Esophagus muscularis mucosa (tissue), 4 donors: Measurements from ENCODE around the gene MMRN2. TPM values are rescaled to one million over a fixed set of nuclear protein-coding genes. Genes with fewer than 3 reads are reported as not detected.
"Not testable (repeated sequence)": the region's sequence is repeated elsewhere in the genome, so short reads cannot be mapped to it uniquely, and the experiment has no call there.

Experiments
- DNase-seq: peaks from one replicate; pipeline ENCODE4 v3.0.0-alpha.2; 2017; ENCODE audit errors: extremely low spot score
- H3K27ac ChIP-seq, 4 donors: fragments of 200-600 bp; sonication (generic); replicated peaks in 1 of 4; 1 replicate in 3 of 4; 2 replicates in 1 of 4; pipeline ENCODE4 v1.5.1; 2016 to 2019; ENCODE audit warnings: mild to moderate bottlenecking in 1 of 4
- H3K27me3 ChIP-seq, 4 donors: fragments of 200-600 bp; sonication (generic); one replicate each; pipeline versions ENCODE4 v1.5.1 to v1.6.0; 2016 to 2019
- H3K36me3 ChIP-seq, 4 donors: fragments of 200-600 bp; sonication (generic); one replicate each; pipeline ENCODE4 v1.5.1; 2016 to 2019
- H3K4me1 ChIP-seq, 4 donors: fragments of 200-600 bp; sonication (generic); one replicate each; pipeline ENCODE4 v1.5.1; 2016 to 2019
- H3K4me3 ChIP-seq, 4 donors: fragments of 200-600 bp; sonication (generic); 1 replicate in 2 of 4; 2 replicates in 2 of 4; pipeline ENCODE4 v1.5.1; 2016 to 2019; ENCODE audit warnings: mild to moderate bottlenecking in 4 of 4, moderate library complexity in 1 of 4
- H3K9me3 ChIP-seq, 4 donors: fragments of 200-600 bp; sonication (generic); 1 replicate in 3 of 4; 2 replicates in 1 of 4; pipeline ENCODE4 v1.5.1; 2016 to 2019
- CTCF ChIP-seq, 3 experiments: fragments of 200-600 bp in 2 of 3; fragments of 450-650 bp in 1 of 3; sonication (generic) in 2 of 3; IDR thresholded peaks; one replicate each; pipeline ENCODE4 v1.5.1; 2017 to 2019; ENCODE audit warnings: antibody characterized with exemption in 3 of 3, mild to moderate bottlenecking in 2 of 3, moderate library complexity in 1 of 3
- EP300 ChIP-seq: sonication (generic); formaldehyde crosslinking; IDR thresholded peaks from one replicate; pipeline ENCODE4 v1.6.1; 2017; ENCODE audit warnings: antibody characterized with exemption
- POLR2A ChIP-seq: fragments of 450-650 bp; IDR thresholded peaks from one replicate; pipeline ENCODE4 v1.6.1; 2017; ENCODE audit warnings: antibody characterized with exemption, moderate library complexity, mild to moderate bottlenecking, low read depth
- POLR2AphosphoS5 ChIP-seq, 2 donors: sonication (generic); formaldehyde crosslinking; IDR thresholded peaks; one replicate each; pipeline ENCODE4 v1.6.1; 2017; ENCODE audit warnings: antibody characterized with exemption in 2 of 2
- whole genome bisulfite sequencing: methylation state at CpG from one replicate; pipeline ENCODE4 v1.1.5; 2018; 5-methylcytosine and 5-hydroxymethylcytosine counted together
- intact Hi-C: fragments of 100-400 bp; cut with DNase I; formaldehyde crosslinking; loops from one replicate; pipeline ENCODE4 v1.15.1; 2023
- total RNA-seq, 4 donors: library from RNA; depleted of rRNA; stranded (reverse); fragments of >200 nt; gene quantifications; one replicate each; pipeline versions ENCODE4 v1.1.0 to v1.2.1, GENCODE V29; 2016

Gene MMRN2
- total RNA-seq, 4 donors from 2014 or later = 24.9 to 85.9 (median 56.3) TPM

DNA sequence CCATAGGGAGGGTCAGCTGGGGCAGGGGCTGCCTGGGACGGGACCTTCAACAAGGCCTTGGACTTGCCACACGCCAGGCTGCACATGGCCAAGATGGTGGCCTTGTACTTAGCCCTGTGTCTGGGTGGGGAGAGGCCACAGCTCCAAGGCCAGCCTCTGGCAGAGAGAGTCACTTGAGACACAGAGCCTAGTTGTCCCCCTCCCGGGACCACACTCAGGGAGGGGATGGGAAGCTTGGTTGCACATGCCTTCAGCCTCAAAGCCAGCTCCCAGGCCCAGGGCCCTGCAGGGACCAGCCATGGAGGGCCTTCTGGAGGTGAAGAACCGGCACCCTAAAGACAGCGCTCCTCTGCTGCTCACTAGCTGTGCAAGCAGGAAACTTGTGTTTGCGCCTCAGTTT, 16.7 kb downstream of the MMRN2 start:
- H3K4me3 ChIP-seq = no peak overlapping the region
- WGBS = 70% methylated on average over 4 of the region's 6 CpGs
- H3K9me3 ChIP-seq = no peaks in the 10 kb centered on the region
- intact Hi-C loops = loop anchor here (2.0 kb wide), 1 partner anchor 152 kb away; no protein-coding TSS in a partner anchor
- TF ChIP-seq CTCF (IDR thresholded peaks at IDR 0.05) (no peak), POLR2AphosphoS5 (IDR thresholded peaks at IDR 0.05) (no peak), POLR2A (no peak), EP300 (no peak)
- H3K4me1 ChIP-seq = peaks cover 10 to 52% (median 46%) of the 10 kb centered on the region in 4 donors
- H3K27ac ChIP-seq = no peak overlapping the region
- peaks cover 0 to 17% (median 0%) of the 10 kb centered on the region in 4 donors for H3K27me3 ChIP-seq
- no peak for DNase-seq
- peaks cover 0 to 73% (median 20%) of the 10 kb centered on the region in 4 donors for H3K36me3 ChIP-seq

DNA sequence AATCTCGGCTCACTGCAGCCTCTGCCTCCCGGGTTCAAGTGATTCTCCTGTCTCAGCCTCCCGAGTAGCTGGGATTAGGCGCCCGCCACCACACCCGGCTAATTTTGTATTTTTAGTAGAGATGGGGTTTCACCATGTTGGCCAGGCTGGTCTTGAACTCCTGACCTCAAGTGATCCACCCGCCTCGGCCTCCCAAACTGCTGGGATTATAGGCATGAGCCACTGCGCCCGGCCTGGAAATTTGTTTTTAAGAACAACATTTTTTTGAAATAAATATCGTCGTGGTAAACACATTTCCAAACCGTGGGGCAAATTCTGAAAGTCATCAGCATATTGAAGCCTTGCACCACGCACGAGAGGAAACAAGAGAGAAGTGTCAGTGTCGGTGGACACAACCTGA, 17.3 kb downstream of the MMRN2 start:
- not testable (repeated sequence) for H3K9me3 ChIP-seq, H3K4me3 ChIP-seq, DNase-seq, H3K27ac ChIP-seq
- intact Hi-C loops = loop anchor here (2.0 kb wide), 1 partner anchor 153 kb away; no protein-coding TSS in a partner anchor
- peaks cover 9 to 46% (median 40%) of the 10 kb centered on the region in 4 donors for H3K4me1 ChIP-seq
- 79% methylated on average over 16 of the region's 16 CpGs for WGBS
- peaks cover 0 to 17% (median 0%) of the 10 kb centered on the region in 4 donors for H3K27me3 ChIP-seq
- H3K36me3 ChIP-seq = peaks cover 0 to 73% (median 20%) of the 10 kb centered on the region in 4 donors

- Histone ChIP-seq H3K4me3 (no peak overlapping the region), H3K9me3 (no peaks in the 10 kb centered on the region), H3K27ac (peak overlapping the region in 1 of 4 donors; percentile 14), H3K4me1 (peaks cover 7 to 42% (median 35%) of the 10 kb centered on the region in 4 donors), H3K36me3 (peaks cover 0 to 73% (median 28%) of the 10 kb centered on the region in 4 donors), H3K27me3 (peaks cover 0 to 9% (median 0%) of the 10 kb centered on the region in 4 donors)
- TF ChIP-seq POLR2A (no peak), EP300 (no peak), CTCF (IDR thresholded peaks at IDR 0.05) (no peak), POLR2AphosphoS5 (IDR thresholded peaks at IDR 0.05) (no peak)
- intact Hi-C loops = no loop called here
- 79% methylated on average over 2 of the region's 2 CpGs for WGBS
- peak; percentile 68 for DNase-seq
Measured at GRCh38 chr10:86938260-86938659, 19.2 kb downstream of the MMRN2 start.

GRCh38 chr10:86937502-86938154, 19.8 kb downstream of the MMRN2 start:
- WGBS = 73% methylated on average over 6 of the region's 6 CpGs

More at GRCh38 chr10:86937502-86938154, 19.8 kb downstream of the MMRN2 start:
- Histone ChIP-seq H3K27me3 (peaks cover 0 to 3% (median 0%) of the 10 kb centered on the region in 4 donors), H3K36me3 (peaks cover 0 to 77% (median 25%) of the 10 kb centered on the region in 4 donors), H3K27ac (peak overlapping the region in 3 of 4 donors; percentile 7 to 20 (median 8)), H3K4me1 (peaks cover 5 to 40% (median 30%) of the 10 kb centered on the region in 4 donors), H3K4me3 (no peak overlapping the region), H3K9me3 (no peaks in the 10 kb centered on the region)
- peak; percentile 72 for DNase-seq
- TF ChIP-seq POLR2A (no peak), EP300 (no peak), POLR2AphosphoS5 (IDR thresholded peaks at IDR 0.05) (no peak), CTCF (IDR thresholded peaks at IDR 0.05) (no peak)
- intact Hi-C loops = no loop called here
